MM.1S (cell line): ENCODE measurements around the gene HSD11B2.

Experiments
- CTCF ChIP-seq: fragments of 300-600 bp; sonication (generic); IDR thresholded peaks from 2 replicates; pipeline ENCODE4 v1.5.1; 2016; ENCODE audit warnings: antibody characterized with exemption, low read length, mixed read lengths
- EZH2 ChIP-seq: fragments of 300-600 bp; sonication (generic); optimal IDR thresholded peaks from 2 replicates; pipeline ENCODE3; 2017; ENCODE audit warnings: low read depth, mild to moderate bottlenecking, antibody characterized with exemption, low read length, mixed read lengths

- no peak for TF ChIP-seq CTCF
- TF ChIP-seq EZH2: no peak
These were observed 15.3 kb downstream of the HSD11B2 start for GRCh38 chr16:67445913-67446907.
